KG1 (cell line): ENCODE measurements around the gene H3-3A.

Experiments used
- DNase-seq: peaks from one replicate; lab custom pipeline; 2025; lab: John Stamatoyannopoulos, UW

The H3-3A gene

DNA sequence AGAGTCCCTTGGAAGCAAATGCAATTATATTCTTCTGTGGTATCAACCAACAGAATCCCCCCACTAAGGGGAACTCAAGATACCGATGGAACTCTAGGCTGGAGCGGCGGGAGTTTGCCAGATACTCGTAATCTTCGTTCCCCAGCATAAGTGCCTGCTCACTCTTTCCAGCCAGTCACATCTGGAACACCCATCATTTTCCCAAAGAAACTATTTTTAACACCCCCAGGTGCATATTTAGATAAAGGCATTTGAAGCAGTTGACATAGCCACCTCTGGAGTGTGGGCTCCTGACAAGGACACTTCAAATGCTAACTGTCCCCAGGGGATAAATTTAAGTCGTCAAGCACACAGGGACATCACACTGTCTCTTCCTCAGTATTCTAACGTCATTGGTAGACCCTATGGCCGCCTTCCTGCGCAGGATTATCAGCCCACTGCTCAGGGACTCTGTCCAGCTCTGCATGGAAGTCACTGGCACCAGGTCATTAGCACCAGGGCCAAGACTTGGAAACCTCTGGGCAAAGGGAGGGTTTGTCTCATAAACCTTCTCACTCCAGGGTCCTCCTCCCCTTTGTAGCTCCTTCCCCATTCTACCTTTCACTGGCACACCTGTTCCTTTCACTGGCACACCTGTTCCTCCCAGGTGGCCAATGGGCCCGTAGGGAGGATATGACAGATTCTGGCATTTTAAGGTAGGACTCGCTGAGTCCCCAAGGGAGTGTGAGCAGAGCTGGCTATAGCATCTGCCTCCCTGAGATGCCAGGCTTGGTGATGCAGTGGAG is 48.8 kb downstream of the H3-3A start:
- DNase-seq = no peak

- no peak for DNase-seq
Measured at GRCh38 chr1:226111883-226112261, 49.4 kb downstream of the H3-3A start.

DNA sequence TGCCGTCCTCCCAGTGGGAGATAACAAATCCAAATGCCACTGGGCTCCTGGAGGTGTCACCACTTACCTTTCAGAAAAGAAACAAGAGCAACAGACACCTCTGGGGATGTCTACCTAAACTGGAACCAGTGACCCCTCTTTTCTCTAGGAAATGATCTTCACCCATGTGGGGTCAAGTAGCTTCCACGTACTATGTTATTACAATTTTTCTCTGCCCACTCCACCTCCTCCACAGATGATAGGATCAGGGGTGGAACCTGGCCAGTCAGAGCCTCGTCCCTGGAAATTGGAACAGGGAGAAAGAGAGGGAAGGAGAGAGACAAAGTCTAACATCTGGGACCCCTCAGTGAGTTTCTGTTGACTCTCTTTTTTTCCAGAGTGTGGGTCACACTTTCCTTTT is 50.1 kb downstream of the H3-3A start:
- no peak for DNase-seq

DNA sequence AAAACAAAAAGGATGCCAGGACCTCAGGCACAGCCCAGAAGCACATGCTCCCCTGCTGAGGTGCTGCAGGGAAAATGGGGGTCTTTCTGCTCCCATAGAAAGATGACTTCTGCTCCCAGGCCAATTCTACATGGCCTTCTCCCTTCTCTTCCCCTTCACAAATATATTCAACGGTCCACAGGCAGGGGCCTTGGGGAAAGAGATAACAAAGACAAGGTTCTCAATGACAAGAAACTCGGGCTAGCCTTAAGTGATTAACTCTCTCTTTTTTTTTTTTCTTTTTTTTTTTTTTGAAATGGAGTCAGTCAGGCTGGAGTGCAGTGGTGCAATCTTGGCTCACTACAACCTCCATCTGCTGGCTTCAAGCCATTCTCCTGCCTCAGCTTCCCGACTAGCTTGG is 54.2 kb downstream of the H3-3A start:
- no peak for DNase-seq

DNA sequence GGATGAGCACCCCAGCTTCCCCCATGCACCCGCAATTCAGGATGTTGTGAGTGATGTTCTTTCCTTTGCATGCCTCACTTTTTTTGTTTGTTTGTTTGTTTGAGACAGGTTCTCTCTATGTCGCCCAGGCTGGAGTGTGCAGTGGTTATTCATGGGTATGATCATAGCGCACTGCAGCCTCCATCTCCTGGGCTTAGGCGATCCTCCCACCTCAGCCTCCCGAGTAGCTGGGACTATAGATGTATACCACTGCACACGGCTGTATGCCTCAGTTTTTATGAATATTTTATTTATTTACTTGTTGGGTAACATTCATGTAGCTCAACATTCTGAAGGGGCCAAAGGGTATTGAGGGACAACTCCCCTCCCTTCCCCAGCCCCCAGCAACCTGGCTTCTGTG is 54.8 kb downstream of the H3-3A start:
- no peak for DNase-seq

GRCh38 chr1:226118357-226118756 is 55.8 kb downstream of the H3-3A start:
- no peak for DNase-seq

- no peak for DNase-seq
Measured at GRCh38 chr1:226119169-226119568, 56.7 kb downstream of the H3-3A start.

GRCh38 chr1:226120398-226120797 is 57.9 kb downstream of the H3-3A start:
- DNase-seq = no peak

DNA sequence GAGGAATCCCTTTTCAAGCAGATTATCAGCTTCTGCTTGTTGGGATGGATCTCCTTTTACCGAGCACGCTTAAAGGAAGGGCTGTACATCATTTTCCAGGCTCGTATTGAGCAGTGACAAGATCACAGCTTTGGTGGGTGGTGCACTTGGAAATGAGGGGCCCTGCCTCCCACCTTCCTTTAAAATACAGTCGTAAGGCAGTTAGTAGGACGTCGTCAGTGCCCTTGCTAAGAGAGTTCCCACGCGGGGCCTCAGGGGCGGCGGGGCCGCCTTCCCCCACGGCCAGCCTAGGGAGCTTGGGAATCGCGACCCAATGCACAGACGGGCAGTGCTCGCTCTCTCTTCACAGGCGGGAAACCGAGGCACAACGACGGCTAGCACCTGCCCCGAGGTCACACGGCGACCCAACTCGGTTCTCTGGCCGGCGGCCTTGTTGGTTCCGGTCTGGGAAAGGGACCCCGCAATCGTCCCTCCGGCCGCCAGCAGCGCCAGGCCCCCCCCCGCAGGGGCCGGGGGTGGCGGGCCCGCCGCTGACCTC is 58.6 kb downstream of the H3-3A start:
- no peak for DNase-seq
